Neutrophil (primary cell): ENCODE results near the gene RBBP7.
A peak's percentile ranks its signal among the peaks of the same experiment; 100 is the strongest.

ENCODE experiments used
- H3K27ac ChIP-seq: fragments of 200-600 bp; sonication (generic); 2 replicates; pipeline ENCODE4 v1.5.1; 2016; ENCODE audit warnings: mild to moderate bottlenecking, moderate library complexity
- H3K27me3 ChIP-seq: fragments of 200-600 bp; sonication (generic); 2 replicates; pipeline ENCODE4 v1.6.0; 2016; ENCODE audit warnings: mild to moderate bottlenecking
- H3K36me3 ChIP-seq: fragments of 200-600 bp; sonication (generic); 2 replicates; pipeline ENCODE4 v1.5.1; 2017
- H3K4me1 ChIP-seq, 2 experiments: fragments of 200-600 bp in 1 of 2; sonication (generic) in 1 of 2; 1 replicate in 1 of 2; 2 replicates in 1 of 2; pipeline versions ENCODE4 v1.5.1 to v1.6.1; 2013 to 2016; ENCODE audit warnings: low read depth in 1 of 2, low read length in 1 of 2, mild to moderate bottlenecking in 1 of 2, moderate library complexity in 1 of 2; ENCODE audit not compliant: control insufficient read depth in 1 of 2, insufficient read depth in 1 of 2
- H3K4me3 ChIP-seq, 2 experiments: fragments of 200-600 bp in 1 of 2; sonication (generic) in 1 of 2; 1 replicate in 1 of 2; 2 replicates in 1 of 2; pipeline ENCODE4 v1.5.1; 2013 to 2016; ENCODE audit warnings: low read depth in 1 of 2, low read length in 1 of 2, mild to moderate bottlenecking in 1 of 2, moderate library complexity in 1 of 2
- H3K9me3 ChIP-seq: fragments of 200-600 bp; sonication (generic); 2 replicates; pipeline ENCODE4 v1.5.1; 2016
- TF ChIP-seq, protein P1 (sequence below): fragments of 200-600 bp; sonication (generic); IDR thresholded peaks from 2 replicates; pipeline ENCODE4 v1.5.1; 2016; ENCODE audit warnings: antibody characterized with exemption

The RBBP7 gene

DNA sequence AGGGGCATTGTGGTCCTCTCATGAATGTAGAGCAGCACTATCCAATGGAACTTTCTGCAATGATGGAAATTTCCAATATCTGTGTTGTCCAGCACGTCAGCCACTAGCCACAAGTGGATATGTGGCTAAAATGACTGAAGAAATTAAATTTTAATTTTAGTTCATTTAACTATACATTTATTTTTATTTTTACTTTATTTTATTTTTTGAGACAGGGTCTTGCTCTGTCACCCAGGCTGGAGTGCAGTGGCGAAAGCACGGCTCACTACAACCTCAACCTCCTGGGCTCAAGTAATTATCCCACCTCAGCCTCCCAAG is 13.3 kb upstream of the RBBP7 start:
- H3K9me3 ChIP-seq: no peaks in the 10 kb centered on the region
- H3K4me3 ChIP-seq: no peak overlapping the region
- no peaks in the 10 kb centered on the region for H3K36me3 ChIP-seq
- no peaks in the 10 kb centered on the region for H3K27me3 ChIP-seq
- H3K27ac ChIP-seq: no peak overlapping the region
- H3K4me1 ChIP-seq: peaks cover 11 to 12% of the 10 kb centered on the region in 2 experiments
- TF ChIP-seq, protein P1, sequence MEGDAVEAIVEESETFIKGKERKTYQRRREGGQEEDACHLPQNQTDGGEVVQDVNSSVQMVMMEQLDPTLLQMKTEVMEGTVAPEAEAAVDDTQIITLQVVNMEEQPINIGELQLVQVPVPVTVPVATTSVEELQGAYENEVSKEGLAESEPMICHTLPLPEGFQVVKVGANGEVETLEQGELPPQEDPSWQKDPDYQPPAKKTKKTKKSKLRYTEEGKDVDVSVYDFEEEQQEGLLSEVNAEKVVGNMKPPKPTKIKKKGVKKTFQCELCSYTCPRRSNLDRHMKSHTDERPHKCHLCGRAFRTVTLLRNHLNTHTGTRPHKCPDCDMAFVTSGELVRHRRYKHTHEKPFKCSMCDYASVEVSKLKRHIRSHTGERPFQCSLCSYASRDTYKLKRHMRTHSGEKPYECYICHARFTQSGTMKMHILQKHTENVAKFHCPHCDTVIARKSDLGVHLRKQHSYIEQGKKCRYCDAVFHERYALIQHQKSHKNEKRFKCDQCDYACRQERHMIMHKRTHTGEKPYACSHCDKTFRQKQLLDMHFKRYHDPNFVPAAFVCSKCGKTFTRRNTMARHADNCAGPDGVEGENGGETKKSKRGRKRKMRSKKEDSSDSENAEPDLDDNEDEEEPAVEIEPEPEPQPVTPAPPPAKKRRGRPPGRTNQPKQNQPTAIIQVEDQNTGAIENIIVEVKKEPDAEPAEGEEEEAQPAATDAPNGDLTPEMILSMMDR: no peak

DNA sequence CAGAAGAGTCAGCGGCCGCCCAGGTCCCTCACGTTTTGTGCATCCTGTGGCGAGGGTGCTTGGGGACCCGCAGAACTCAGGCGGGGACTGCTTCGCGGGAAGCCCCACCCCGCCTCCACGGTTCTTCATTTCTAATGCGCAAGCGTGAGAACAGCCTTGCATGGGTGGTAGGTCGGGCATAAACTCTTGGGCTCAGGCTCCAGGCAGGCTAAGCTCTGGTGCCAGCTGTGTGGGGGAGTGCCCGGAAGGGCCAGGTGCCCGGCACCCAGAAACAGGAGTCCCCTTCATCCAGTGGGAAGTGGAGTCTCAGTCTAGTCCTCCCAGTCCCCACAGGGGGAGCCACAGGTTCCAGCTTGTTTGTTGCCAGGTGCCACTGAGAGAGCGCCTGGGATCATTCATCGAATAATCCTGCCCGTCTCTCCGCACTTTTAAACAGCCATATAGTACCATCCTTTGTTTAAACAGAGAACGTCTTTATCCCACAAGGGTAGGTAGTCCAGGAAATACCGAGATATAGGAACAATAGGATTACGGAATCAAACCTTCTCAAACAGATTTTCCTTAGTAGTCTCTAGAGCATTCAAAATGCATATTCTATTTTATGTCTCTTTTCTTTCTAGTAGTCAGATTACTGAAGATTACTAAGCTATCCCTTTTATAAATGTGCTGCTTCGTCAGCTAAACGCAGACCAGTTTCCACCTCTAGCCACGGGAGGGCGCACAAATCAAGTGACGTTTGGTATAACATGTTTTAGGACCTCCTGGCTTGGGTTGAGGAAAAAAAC is 12.7 kb upstream of the RBBP7 start:
- Histone ChIP-seq H3K4me1 (peaks cover 11 to 12% of the 10 kb centered on the region in 2 experiments), H3K27me3 (no peaks in the 10 kb centered on the region), H3K36me3 (no peaks in the 10 kb centered on the region), H3K27ac (no peak overlapping the region), H3K4me3 (peak overlapping the region; percentile 44 to 50), H3K9me3 (no peaks in the 10 kb centered on the region)
- TF ChIP-seq, protein P1: peak; percentile 53

DNA sequence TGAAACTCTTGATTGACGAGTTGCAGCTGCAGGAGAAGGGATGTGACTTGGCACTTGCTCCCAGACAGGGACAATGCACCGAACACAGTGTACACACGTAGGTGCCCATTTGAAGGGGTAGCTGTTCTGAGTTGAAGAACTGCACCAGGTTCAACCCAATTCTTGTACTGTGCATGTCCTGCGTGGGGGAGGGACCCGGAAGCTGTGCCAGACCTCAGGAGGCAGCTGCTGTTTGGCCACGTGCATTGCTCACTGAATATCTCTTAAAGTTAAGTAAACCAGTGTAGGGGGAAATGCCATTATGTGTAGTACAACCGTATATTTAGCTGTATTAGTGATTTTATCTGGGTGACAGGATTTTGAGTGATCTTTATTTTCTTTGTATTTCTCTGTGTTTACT is 12.0 kb upstream of the RBBP7 start:
- H3K27me3 ChIP-seq: no peaks in the 10 kb centered on the region
- H3K9me3 ChIP-seq: no peaks in the 10 kb centered on the region
- H3K27ac ChIP-seq: no peak overlapping the region
- peaks cover 11 to 12% of the 10 kb centered on the region in 2 experiments for H3K4me1 ChIP-seq
- H3K4me3 ChIP-seq: peak overlapping the region in 1 of 2 experiments; percentile 50
- TF ChIP-seq, protein P1: no peak
- H3K36me3 ChIP-seq: no peaks in the 10 kb centered on the region

DNA sequence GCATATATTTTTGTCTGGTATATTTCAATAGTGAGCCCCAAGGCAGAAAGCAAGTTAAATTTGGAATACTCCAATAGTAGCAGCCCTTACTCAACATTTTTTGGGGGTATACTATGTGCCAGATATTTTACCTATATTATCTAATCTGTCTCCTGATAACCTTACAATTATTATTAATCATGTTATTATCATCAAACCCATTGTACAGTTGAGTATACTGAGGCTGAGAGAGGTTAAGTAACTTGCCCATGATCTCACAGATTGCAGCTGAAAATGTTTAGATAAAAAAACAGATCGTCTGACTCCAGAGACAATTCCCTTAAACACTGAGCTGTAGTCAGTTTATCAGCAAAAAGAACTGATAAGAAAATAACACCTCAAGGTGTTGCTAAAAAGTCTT is 6.5 kb upstream of the RBBP7 start:
- TF ChIP-seq, protein P1: no peak
- Histone ChIP-seq H3K4me3 (no peak overlapping the region), H3K36me3 (no peaks in the 10 kb centered on the region), H3K27me3 (no peaks in the 10 kb centered on the region), H3K9me3 (no peaks in the 10 kb centered on the region), H3K27ac (no peak overlapping the region), H3K4me1 (peaks cover 0 to under 1% of the 10 kb centered on the region in 2 experiments)

DNA sequence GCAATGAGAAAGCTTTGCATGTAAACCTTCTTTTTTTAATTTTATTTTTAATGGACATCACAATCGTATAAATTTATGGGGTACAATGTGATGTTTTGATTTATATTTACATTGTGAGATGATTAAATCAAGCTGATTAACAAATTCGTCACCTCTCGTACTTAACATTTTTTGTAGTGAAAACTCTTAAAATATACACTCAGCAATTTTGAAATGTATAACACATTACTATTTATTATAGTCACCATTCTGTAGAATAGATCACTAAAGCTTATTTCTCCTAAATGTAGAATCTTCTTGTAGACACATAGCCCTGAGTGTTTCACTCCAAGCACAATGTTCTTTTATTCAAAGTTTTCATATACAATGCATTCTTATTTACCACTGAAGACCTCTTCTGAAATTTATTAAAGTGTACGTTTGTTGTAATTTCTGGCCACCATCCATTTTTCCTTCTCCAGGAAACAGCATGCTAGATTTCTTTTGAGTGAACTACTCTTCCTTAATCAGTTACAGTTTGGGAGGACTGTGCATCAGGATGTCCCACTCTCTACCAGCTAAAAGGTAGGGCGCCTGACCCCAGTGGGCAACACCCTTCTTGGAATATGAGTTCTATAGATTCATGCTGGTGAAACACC is 4.4 kb upstream of the RBBP7 start:
- no peak overlapping the region for H3K4me3 ChIP-seq
- H3K9me3 ChIP-seq: no peaks in the 10 kb centered on the region
- no peak overlapping the region for H3K27ac ChIP-seq
- peaks cover 7 to 10% of the 10 kb centered on the region in 2 experiments for H3K4me1 ChIP-seq
- H3K27me3 ChIP-seq: no peaks in the 10 kb centered on the region
- no peaks in the 10 kb centered on the region for H3K36me3 ChIP-seq
- TF ChIP-seq, protein P1: no peak
